GM12875 (cell line): ENCODE results near the gene CLIC6.

Experiments
- H3K4me3 ChIP-seq: one replicate; pipeline ENCODE4 v1.5.1; 2011; ENCODE audit warnings: low read depth, low read length, control low read depth
- TF ChIP-seq, protein P1 (sequence below): IDR thresholded peaks from 2 replicates; pipeline ENCODE4 v1.5.1; 2011; ENCODE audit warnings: low read depth, mild to moderate bottlenecking, control low read depth, inconsistent platforms, low read length, moderate library complexity, borderline replicate concordance; ENCODE audit not compliant: insufficient read depth

Gene CLIC6

DNA sequence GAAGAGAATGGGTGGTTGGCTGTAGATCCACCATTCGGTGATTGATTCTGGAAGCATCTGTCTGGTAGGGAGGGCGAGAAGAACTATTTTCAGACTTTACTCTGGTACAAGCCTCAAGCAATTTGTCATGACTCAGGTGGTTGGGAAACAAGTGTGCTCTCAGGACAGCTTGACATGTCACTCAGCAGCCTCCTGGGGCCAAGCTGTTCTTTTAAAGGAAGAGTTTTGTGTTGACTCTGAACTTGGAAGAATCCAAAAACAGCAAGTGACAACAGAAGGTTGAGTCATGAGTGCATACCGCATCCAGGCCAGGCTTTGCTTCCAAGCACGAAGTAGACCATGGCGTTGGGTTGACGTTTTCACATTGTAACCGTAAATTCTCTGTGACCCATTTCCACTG lies 65.9 kb downstream of the CLIC6 start:
- TF ChIP-seq, protein P1, sequence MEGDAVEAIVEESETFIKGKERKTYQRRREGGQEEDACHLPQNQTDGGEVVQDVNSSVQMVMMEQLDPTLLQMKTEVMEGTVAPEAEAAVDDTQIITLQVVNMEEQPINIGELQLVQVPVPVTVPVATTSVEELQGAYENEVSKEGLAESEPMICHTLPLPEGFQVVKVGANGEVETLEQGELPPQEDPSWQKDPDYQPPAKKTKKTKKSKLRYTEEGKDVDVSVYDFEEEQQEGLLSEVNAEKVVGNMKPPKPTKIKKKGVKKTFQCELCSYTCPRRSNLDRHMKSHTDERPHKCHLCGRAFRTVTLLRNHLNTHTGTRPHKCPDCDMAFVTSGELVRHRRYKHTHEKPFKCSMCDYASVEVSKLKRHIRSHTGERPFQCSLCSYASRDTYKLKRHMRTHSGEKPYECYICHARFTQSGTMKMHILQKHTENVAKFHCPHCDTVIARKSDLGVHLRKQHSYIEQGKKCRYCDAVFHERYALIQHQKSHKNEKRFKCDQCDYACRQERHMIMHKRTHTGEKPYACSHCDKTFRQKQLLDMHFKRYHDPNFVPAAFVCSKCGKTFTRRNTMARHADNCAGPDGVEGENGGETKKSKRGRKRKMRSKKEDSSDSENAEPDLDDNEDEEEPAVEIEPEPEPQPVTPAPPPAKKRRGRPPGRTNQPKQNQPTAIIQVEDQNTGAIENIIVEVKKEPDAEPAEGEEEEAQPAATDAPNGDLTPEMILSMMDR = no peak
- H3K4me3 ChIP-seq = no peak overlapping the region

DNA sequence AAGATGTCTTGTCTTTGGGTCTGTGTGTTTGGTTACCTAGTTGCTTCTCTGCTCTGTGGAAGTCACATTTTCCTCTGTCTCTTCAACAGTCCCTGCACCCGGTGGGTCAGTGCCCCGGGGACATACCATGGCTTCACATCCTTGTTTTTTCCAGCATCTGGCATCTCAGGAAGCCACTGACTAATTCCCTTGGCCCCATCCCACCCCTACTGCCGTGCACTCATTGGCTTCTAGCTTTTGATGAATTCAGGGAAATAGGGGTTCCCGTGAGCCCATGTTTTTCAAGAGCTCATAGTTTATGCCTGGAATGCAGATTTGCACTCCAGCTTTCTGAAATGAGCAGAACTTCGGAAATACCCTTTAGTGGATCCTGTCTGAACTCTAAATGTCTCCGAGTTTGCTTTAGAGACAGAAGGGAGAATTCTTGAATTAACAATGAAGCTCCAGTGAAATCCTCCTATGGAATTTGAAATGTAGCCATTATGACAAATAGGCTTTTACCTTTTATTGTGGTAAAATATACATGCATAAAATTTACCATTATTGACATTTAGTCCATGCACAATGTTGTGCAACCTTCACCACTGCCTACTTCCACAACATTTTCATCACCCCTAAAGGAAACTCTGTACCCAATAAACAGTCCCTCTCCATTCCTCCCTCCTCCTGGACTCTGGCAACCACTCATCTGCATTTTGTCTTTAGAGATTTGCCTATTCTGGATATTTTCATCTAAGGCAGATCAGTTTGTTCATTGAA lies 67.5 kb downstream of the CLIC6 start:
- TF ChIP-seq, protein P1 = no peak

DNA sequence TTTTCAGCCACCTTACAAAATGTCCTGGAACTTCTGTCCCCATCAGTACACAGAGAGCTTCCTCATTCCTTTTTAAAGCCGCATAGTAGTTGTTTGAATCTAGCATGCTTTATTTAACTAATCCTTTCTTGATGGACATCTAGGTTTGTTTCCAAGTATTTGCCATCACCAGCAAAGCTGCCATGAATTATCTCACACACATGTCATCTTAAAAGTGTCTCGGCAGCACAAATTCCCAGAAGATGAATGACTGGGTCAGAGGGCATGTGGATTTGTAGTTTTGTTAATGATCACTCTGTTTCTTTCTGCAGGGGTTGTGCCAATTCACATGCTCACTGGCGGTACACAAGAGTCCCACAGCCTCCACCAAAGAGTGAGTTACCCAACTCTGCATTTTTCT lies 68.3 kb downstream of the CLIC6 start:
- TF ChIP-seq, protein P1 = no peak
- H3K4me3 ChIP-seq = no peak overlapping the region

More for the DNA sequence above, 67.5 kb downstream of the CLIC6 start:
- no peak overlapping the region for H3K4me3 ChIP-seq

DNA sequence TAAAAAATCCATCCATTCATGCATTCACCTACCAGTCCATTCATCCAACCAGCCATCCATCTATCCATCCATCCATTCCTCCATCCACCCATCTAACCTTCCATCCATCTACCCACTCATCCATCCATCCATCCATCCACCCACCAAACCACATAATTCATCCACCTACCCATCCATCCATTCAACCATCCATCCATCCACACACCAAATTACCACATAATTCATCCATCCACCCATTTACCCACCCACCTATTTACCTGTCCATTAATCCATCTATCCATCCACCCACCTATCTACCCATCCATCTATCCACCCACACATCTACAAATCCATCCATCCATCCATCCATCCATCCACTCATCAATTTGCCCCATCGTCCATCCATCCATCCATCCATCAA lies 71.4 kb downstream of the CLIC6 start:
- TF ChIP-seq, protein P1 = no peak
- H3K4me3 ChIP-seq = no peak overlapping the region

DNA sequence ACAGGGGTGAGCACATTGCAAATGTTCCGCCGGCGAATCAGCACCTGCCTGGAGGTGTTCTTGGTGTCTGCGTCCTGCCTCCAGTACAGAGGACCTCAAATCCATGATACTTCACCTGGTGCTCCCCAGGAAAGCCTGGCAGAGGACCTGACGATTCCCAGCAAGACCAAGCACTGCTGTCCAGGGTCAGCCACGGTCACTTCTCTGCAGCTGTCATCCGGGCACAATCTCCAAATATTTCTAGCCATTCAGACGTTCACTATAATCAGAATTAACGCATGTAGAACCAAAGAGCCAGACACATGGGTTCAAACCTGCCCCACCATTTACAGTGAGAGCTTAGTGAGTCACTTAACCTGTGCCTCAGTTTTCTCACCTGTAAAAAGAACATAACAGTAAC lies 74.5 kb downstream of the CLIC6 start:
- TF ChIP-seq, protein P1 = no peak
- H3K4me3 ChIP-seq = no peak overlapping the region

DNA sequence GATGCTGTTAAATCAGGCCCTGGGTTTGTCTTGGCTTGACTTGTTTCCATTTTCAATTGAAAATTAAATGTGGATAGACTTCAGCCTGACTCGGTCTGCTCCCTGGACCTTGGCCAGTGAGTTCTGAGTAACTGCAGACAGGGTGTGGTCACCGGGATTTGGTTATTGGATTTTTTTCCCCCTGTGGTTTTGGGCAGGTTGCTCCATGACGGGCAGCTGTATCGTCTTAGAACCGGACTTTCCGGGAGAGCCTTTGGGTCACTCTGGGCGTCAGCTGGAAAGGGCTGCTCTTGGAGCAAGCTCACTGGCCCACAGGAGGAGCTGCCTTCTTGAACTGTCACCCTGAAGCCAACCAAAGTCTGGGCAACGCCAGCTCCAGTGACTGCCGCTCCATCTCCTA lies 75.0 kb downstream of the CLIC6 start:
- no peak overlapping the region for H3K4me3 ChIP-seq
- TF ChIP-seq, protein P1 = no peak

DNA sequence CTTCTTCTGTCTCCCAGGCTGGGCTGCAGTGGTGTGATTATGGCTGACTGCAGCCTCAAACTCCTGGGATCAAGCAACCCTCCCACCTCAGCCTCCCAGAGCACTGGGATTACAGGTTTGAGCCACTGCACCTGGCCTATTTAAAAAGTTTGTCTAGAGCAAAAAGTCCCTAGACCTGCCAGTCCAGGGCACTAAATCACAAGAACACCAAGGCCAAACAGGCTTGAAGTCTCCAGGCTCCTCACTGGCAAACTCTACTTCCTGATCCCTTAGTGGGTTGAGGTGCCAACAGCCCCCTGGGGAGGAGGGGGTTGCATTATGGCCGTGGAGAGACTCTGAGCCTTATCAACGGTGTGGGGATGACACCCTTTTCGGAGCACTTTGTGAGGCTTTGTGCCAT lies 76.0 kb downstream of the CLIC6 start:
- TF ChIP-seq, protein P1 = no peak
- no peak overlapping the region for H3K4me3 ChIP-seq
